Thymus (tissue), 11 donors: ENCODE measurements around the gene GAB4. TPM values are rescaled to one million over a fixed set of nuclear protein-coding genes. Genes with fewer than 3 reads are reported as not detected.

Experiments
- DNase-seq, 9 donors: peaks; one replicate each; pipeline ENCODE4 v3.0.0-alpha.2; 2013; ENCODE audit warnings: low spot score in 9 of 9, low read depth in 6 of 9, missing footprints in 1 of 9
- H3K27ac ChIP-seq, 2 donors: one replicate each; pipeline ENCODE4 v1.5.1; 2013; ENCODE audit warnings: control low read depth in 1 of 2, low read depth in 1 of 2, low read length in 1 of 2, mild to moderate bottlenecking in 1 of 2, moderate library complexity in 1 of 2
- H3K27me3 ChIP-seq, 2 donors: one replicate each; pipeline ENCODE4 v1.5.1; 2013; ENCODE audit warnings: low read length in 1 of 2; ENCODE audit not compliant: control insufficient read depth in 2 of 2, insufficient read depth in 1 of 2
- H3K36me3 ChIP-seq, 2 donors: one replicate each; pipeline ENCODE4 v1.5.1; 2013; ENCODE audit warnings: low read length in 1 of 2, mild to moderate bottlenecking in 1 of 2, moderate library complexity in 1 of 2; ENCODE audit not compliant: control insufficient read depth in 2 of 2, insufficient read depth in 2 of 2
- H3K4me1 ChIP-seq, 2 donors: one replicate each; pipeline ENCODE4 v1.5.1; 2013; ENCODE audit warnings: low read length in 2 of 2; ENCODE audit not compliant: control insufficient read depth in 2 of 2, insufficient read depth in 2 of 2
- H3K4me3 ChIP-seq, 2 donors: one replicate each; pipeline ENCODE4 v1.5.1; 2013; ENCODE audit warnings: low read length in 2 of 2, control low read depth in 1 of 2, mild to moderate bottlenecking in 1 of 2
- H3K9me3 ChIP-seq, 2 donors: one replicate each; pipeline ENCODE4 v1.5.1; 2013; ENCODE audit warnings: low read length in 1 of 2, mild to moderate bottlenecking in 1 of 2; ENCODE audit not compliant: control insufficient read depth in 2 of 2, insufficient read depth in 1 of 2
- WGBS: extraction: QIAGEN DNeasy Blood & Tissue Kit; methylation state at CpG from one replicate; pipeline ENCODE4 v1.1.7; 2013; 5-methylcytosine and 5-hydroxymethylcytosine counted together
- polyA plus RNA-seq: library from polyadenylated mRNA; stranded (reverse); fragments of 200-250 nt; gene quantifications from one replicate; pipeline ENCODE4 v1.2.3, GENCODE V29; 2013
- total RNA-seq: library from RNA; stranded (reverse); fragments of 120-200 nt; gene quantifications from one replicate; pipeline ENCODE4 v1.2.4, GENCODE V29; 2013
- donor health status: healthy.

Gene GAB4
- total and polyA plus RNA-seq, 2 donors, result under 0.01 to 0.02 TPM

DNA sequence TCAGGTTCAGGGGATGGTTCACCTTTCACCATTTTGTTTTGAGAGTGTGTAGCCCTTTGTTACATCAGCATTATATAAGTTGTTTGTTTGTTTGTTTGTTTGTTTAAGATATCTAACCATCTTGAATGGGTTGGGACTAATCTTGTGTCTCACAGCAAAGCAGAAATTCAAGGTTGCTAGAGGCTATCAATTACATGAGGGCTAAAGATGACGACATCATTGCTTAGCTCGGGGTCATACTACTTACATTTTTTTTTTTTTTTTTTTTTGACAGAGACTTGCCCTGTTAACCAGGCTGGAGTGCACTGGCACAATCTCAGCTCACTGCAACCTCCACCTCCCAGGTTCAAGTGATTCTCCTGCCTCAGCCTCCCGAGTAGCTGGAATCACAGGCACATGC lies 95.7 kb downstream of the GAB4 start:
- Histone ChIP-seq H3K4me1 (no peaks in the 10 kb centered on the region), H3K27ac (no peak overlapping the region), H3K9me3 (no peaks in the 10 kb centered on the region), H3K4me3 (no peak overlapping the region), H3K27me3 (no peaks in the 10 kb centered on the region), H3K36me3 (no peaks in the 10 kb centered on the region)
- 85% methylated on average over 3 of the region's 3 CpGs for WGBS
- DNase-seq, result no peak

Other genes starting within 250 kb of the GAB4 start
- gene XKR3, start 182.8 kb downstream of the GAB4 start, total RNA-seq, result 0.05 TPM
- 0.16 TPM for gene XKR3, start 182.8 kb downstream of the GAB4 start, polyA plus RNA-seq
- gene IL17RA, start 76.8 kb upstream of the GAB4 start, total RNA-seq, result 16.1 TPM
- gene IL17RA, start 76.8 kb upstream of the GAB4 start, polyA plus RNA-seq, result 11.3 TPM
- 0.09 TPM for gene TMEM121B, start 113.1 kb upstream of the GAB4 start, total RNA-seq
- 0.23 TPM for gene TMEM121B, start 113.1 kb upstream of the GAB4 start, polyA plus RNA-seq
- gene HDHD5, start 151.1 kb upstream of the GAB4 start, total RNA-seq, result 31.3 TPM
- gene HDHD5, start 151.1 kb upstream of the GAB4 start, polyA plus RNA-seq, result 30.7 TPM
- 22.6 TPM for gene ADA2, start 211.2 kb upstream of the GAB4 start, total RNA-seq
- gene ADA2, start 211.2 kb upstream of the GAB4 start, polyA plus RNA-seq, result 37.7 TPM